ENCODE results near the gene OPCML.

OPCML gene

DNA sequence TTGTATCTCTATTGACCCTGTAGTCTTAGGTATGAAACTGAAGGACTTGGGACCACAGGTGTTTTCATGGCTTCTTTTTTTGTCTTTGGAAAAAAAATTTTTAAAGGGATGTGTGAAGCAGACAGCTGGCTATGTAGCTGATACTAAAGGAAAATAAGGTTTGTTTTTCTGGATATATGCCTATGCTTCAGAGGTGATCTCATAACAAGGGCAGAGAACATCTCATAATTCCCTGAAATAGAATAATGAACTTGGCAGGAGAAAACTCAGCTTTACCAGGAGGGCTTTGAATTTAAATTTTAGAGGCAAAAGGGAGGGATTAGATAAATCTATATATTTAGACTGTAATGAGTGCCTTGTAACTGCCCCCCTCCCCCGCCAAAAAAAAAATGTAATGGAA is 714.9 kb downstream of the OPCML start:
- no peak for DNase-seq (ENCODE audit: low read depth, low spot score)
- H3K4me3 ChIP-seq (ENCODE audit: low read depth, low read length), result no peak overlapping the region
- ChIA-PET CTCF (no interaction called here), POLR2A (no interaction called here)
- TF ChIP-seq, protein P1, sequence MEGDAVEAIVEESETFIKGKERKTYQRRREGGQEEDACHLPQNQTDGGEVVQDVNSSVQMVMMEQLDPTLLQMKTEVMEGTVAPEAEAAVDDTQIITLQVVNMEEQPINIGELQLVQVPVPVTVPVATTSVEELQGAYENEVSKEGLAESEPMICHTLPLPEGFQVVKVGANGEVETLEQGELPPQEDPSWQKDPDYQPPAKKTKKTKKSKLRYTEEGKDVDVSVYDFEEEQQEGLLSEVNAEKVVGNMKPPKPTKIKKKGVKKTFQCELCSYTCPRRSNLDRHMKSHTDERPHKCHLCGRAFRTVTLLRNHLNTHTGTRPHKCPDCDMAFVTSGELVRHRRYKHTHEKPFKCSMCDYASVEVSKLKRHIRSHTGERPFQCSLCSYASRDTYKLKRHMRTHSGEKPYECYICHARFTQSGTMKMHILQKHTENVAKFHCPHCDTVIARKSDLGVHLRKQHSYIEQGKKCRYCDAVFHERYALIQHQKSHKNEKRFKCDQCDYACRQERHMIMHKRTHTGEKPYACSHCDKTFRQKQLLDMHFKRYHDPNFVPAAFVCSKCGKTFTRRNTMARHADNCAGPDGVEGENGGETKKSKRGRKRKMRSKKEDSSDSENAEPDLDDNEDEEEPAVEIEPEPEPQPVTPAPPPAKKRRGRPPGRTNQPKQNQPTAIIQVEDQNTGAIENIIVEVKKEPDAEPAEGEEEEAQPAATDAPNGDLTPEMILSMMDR (IDR thresholded peaks at IDR 0.05; ENCODE audit: insufficient read depth, low read length, missing control alignments), result no peak

DNA sequence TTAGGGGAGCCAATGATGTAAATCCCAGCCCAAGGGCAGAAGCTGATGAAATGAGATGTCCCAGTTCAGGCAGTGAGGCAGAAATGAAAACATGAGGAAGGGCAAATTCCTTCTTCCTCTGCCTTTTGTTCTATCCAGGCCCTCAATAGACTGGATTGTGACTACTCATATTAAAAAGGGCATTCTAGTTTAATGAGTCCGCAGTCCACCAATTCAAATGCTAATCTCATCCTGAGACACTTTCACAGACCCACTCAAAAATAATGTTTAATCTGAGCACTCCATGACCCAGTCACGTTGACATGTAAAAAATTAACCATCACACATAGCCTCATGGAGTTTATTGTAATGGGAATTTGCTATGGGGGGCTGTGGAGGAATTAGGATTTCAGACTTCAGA is 717.9 kb downstream of the OPCML start:
- CTCF ChIA-PET, result no interaction called here
- no peak overlapping the region for H3K4me3 ChIP-seq (ENCODE audit: low read depth, low read length)
- POLR2A ChIA-PET, result no interaction called here
- TF ChIP-seq, protein P1 (IDR thresholded peaks at IDR 0.05; ENCODE audit: insufficient read depth, low read length, missing control alignments), result no peak
- no peak for DNase-seq (ENCODE audit: low read depth, low spot score)

DNA sequence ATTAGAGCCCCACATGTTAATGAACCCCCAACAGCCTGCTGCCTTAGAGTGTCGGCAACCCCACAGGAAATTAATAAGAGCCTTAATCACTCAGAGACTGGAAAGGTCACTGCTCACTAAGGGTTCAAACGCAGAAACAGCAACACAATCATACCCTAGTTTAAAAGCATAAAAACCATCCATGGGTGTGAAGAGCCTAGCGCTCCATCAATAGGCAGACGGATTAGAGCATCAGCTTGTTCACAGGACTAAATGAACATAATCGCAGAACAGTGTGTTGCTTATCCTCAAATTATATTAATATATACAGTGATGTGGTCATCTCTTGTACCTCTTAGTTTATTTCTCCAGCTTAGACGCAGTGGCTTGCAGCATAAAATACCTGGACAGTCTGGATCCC is 720.7 kb downstream of the OPCML start:
- ChIA-PET CTCF (interaction anchor here (0.7 to 0.9 kb wide), 2 partner anchors 9 to 129 kb away, joined by 3 read pairs; no protein-coding TSS in a partner anchor), POLR2A (no interaction called here)
- DNase-seq (ENCODE audit: low read depth, low spot score), result no peak
- TF ChIP-seq, protein P1 (IDR thresholded peaks at IDR 0.05; ENCODE audit: insufficient read depth, low read length, missing control alignments), result no peak
- no peak overlapping the region for H3K4me3 ChIP-seq (ENCODE audit: low read depth, low read length)

DNA sequence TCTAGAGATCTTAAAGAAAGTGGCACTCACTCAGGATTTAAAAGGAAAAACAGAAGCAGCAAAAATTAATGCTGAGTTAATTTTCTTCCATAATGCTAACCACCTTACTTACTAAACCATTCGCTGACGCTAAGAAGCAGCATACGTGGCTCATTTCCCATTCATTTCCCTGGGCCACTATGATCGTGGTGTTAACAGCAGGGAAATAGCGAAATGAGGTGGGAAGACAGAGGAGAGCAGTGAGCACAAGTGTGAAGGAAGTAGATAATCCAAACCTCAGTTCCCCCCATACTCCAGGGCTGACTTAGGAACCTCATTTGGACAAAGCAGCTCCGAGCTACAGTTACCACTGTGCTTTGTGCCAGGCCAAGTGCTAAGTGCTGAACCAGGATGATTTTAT is 723.2 kb downstream of the OPCML start:
- no peak for DNase-seq (ENCODE audit: low read depth, low spot score)
- TF ChIP-seq, protein P1 (IDR thresholded peaks at IDR 0.05; ENCODE audit: insufficient read depth, low read length, missing control alignments), result no peak
- H3K4me3 ChIP-seq (ENCODE audit: low read depth, low read length), result no peak overlapping the region
- CTCF ChIA-PET, result interaction anchor here (1.6 to 2.2 kb wide), 2 partner anchors 18 to 132 kb away, joined by 4 to 10 read pairs; no protein-coding TSS in a partner anchor
- POLR2A ChIA-PET, result no interaction called here

DNA sequence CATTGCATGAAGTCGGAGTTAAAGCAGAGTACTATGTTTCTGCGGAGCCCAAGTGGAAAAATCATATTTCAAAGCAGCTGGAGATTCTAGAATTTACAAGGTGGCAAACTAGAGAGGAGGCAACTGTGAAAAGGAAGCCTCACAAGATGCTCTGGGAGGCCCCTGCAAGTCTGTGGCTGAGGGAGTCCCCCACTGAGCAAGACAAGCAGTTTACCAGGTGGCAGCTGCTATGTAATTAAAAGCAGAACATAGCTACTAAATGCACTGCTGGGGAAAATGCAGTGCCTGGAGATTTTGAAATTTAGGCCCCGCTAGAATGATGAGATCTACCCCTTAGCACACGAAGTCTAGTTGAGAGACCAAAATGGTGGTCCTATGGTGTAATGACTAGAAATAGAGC is 728.0 kb downstream of the OPCML start:
- TF ChIP-seq, protein P1 (IDR thresholded peaks at IDR 0.05; ENCODE audit: insufficient read depth, low read length, missing control alignments), result no peak
- DNase-seq (ENCODE audit: low read depth, low spot score), result no peak
- CTCF ChIA-PET, result interaction anchor here (0.9 to 2.2 kb wide), 4 partner anchors 9 to 137 kb away, joined by 3 to 14 read pairs (median 4); no protein-coding TSS in a partner anchor
- H3K4me3 ChIP-seq (ENCODE audit: low read depth, low read length), result no peak overlapping the region
- POLR2A ChIA-PET, result no interaction called here

DNA sequence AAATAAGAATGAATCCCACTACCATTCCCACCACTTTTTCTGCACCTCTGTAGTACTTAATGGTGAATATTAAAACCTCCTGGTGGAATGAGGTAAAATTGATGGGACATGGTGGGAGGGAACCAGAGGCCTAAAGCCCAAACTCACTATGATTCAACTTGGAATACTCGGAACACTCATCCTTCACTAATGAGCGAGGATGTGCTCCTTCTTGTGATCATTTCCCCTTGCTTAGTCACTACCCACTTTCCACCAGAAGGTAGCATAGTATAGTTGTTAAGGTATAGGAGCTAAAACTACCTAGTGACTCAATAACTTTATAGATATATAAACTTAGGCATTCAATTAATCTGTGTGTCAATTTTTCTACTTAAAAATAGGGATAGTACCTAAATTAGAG is 728.9 kb downstream of the OPCML start:
- POLR2A ChIA-PET, result no interaction called here
- no peak overlapping the region for H3K4me3 ChIP-seq (ENCODE audit: low read depth, low read length)
- CTCF ChIA-PET, result interaction anchor here (0.7 to 2.2 kb wide), 4 partner anchors 8 to 138 kb away, joined by 3 to 14 read pairs (median 3); no protein-coding TSS in a partner anchor
- TF ChIP-seq, protein P1 (IDR thresholded peaks at IDR 0.05; ENCODE audit: insufficient read depth, low read length, missing control alignments), result no peak
- no peak for DNase-seq (ENCODE audit: low read depth, low spot score)
